Measurements from ENCODE around the gene RHOC. TPM values are rescaled to one million over a fixed set of nuclear protein-coding genes. Genes with fewer than 3 reads are reported as not detected.

RHOC gene
- total and polyA plus RNA-seq, 2 experiments from 2014 or later: 340 to 610 TPM

GRCh38 chr1:112712701-112713128, 5.8 kb upstream of the RHOC start:
- no peaks in the 10 kb centered on the region for H3K36me3 ChIP-seq (replicated peaks; ENCODE audit: insufficient read depth, low read depth)
- no peak for TF ChIP-seq EZH2 (IDR thresholded peaks at IDR 0.05; ENCODE audit: borderline replicate concordance)
- no peak for TF ChIP-seq CTCF (IDR thresholded peaks at IDR 0.05; ENCODE audit: poor library complexity)
- no peak for TF ChIP-seq EZH2phosphoT487 (IDR thresholded peaks at IDR 0.05; ENCODE audit: low read depth, severe bottlenecking, unreplicated experiment)
- no peaks in the 10 kb centered on the region for H4K20me1 ChIP-seq (ENCODE audit: insufficient read depth, poor library complexity, severe bottlenecking)
- no peaks in the 10 kb centered on the region for H3K79me2 ChIP-seq
- no peak overlapping the region for H3K4me2 ChIP-seq
- H3K9me2 ChIP-seq (replicated peaks; ENCODE audit: insufficient read depth): no peaks in the 10 kb centered on the region
- no peak overlapping the region for H3K4me3 ChIP-seq
- H3K27ac ChIP-seq: no peak overlapping the region
- no peaks in the 10 kb centered on the region for H3K9me3 ChIP-seq (ENCODE audit: low read depth)
- DNase-seq (ENCODE audit: low spot score): no peak
- no peak overlapping the region for H2AFZ ChIP-seq
- no peaks in the 10 kb centered on the region for H3K27me3 ChIP-seq
- peaks cover 11% of the 10 kb centered on the region for H3K4me1 ChIP-seq (ENCODE audit: insufficient read depth)
- WGBS (ENCODE audit: low lambda C conversion rate, missing lambda C conversion rate): 81% methylated on average over 9 of the region's 9 CpGs

GRCh38 chr1:112712191-112712590, 5.3 kb upstream of the RHOC start:
- Histone ChIP-seq H4K20me1 (ENCODE audit: insufficient read depth, poor library complexity, severe bottlenecking) (no peaks in the 10 kb centered on the region), H3K9me3 (ENCODE audit: low read depth) (no peaks in the 10 kb centered on the region), H3K4me1 (ENCODE audit: insufficient read depth) (peaks cover 11% of the 10 kb centered on the region), H3K27ac (no peak overlapping the region), H3K9me2 (replicated peaks; ENCODE audit: insufficient read depth) (no peaks in the 10 kb centered on the region), H3K4me2 (no peak overlapping the region), H3K27me3 (no peaks in the 10 kb centered on the region), H3K36me3 (replicated peaks; ENCODE audit: insufficient read depth, low read depth) (no peaks in the 10 kb centered on the region), H2AFZ (no peak overlapping the region), H3K4me3 (no peak overlapping the region), H3K79me2 (no peaks in the 10 kb centered on the region)
- 86% methylated on average over 7 of the region's 7 CpGs for WGBS (ENCODE audit: low lambda C conversion rate, missing lambda C conversion rate)
- DNase-seq (ENCODE audit: low spot score): no peak
- TF ChIP-seq EZH2phosphoT487 (IDR thresholded peaks at IDR 0.05; ENCODE audit: low read depth, severe bottlenecking, unreplicated experiment): no peak
- no peak for TF ChIP-seq CTCF (IDR thresholded peaks at IDR 0.05; ENCODE audit: poor library complexity)
- no peak for TF ChIP-seq EZH2 (IDR thresholded peaks at IDR 0.05; ENCODE audit: borderline replicate concordance)

GRCh38 chr1:112711670-112712069, 4.7 kb upstream of the RHOC start:
- no peaks in the 10 kb centered on the region for H3K27me3 ChIP-seq
- peaks cover 11% of the 10 kb centered on the region for H3K4me1 ChIP-seq (ENCODE audit: insufficient read depth)

More at GRCh38 chr1:112711670-112712069, 4.7 kb upstream of the RHOC start:
- Histone ChIP-seq H4K20me1 (ENCODE audit: insufficient read depth, poor library complexity, severe bottlenecking) (no peaks in the 10 kb centered on the region), H3K27ac (no peak overlapping the region), H3K9me3 (ENCODE audit: low read depth) (no peaks in the 10 kb centered on the region), H3K4me2 (no peak overlapping the region), H3K79me2 (peaks cover 2% of the 10 kb centered on the region), H3K36me3 (replicated peaks; ENCODE audit: insufficient read depth, low read depth) (no peaks in the 10 kb centered on the region), H3K4me3 (no peak overlapping the region), H2AFZ (no peak overlapping the region), H3K9me2 (replicated peaks; ENCODE audit: insufficient read depth) (no peaks in the 10 kb centered on the region)
- TF ChIP-seq EZH2phosphoT487 (IDR thresholded peaks at IDR 0.05; ENCODE audit: low read depth, severe bottlenecking, unreplicated experiment) (no peak), CTCF (IDR thresholded peaks at IDR 0.05; ENCODE audit: poor library complexity) (no peak), EZH2 (IDR thresholded peaks at IDR 0.05; ENCODE audit: borderline replicate concordance) (no peak)
- WGBS (ENCODE audit: low lambda C conversion rate, missing lambda C conversion rate): 82% methylated on average over 11 of the region's 11 CpGs
- DNase-seq (ENCODE audit: low spot score): no peak

All from hepatocyte (in vitro differentiated cells).